DOHH2 (cell line): Measurements from ENCODE around the gene NOL4L.

Experiments used
- H3F3A ChIP-seq: fragments of 200-600 bp; sonication (generic), shearing (Covaris generic); 2 replicates; pipeline ENCODE4 v1.6.0; 2016; ENCODE audit warnings: antibody characterized with exemption, mild to moderate bottlenecking; ENCODE audit not compliant: control insufficient read depth, insufficient read depth
- H3K27ac ChIP-seq: fragments of 200-600 bp; sonication (generic); 2 replicates; pipeline ENCODE4 v1.5.1; 2014; ENCODE audit warnings: low read depth, mild to moderate bottlenecking, low read length, moderate library complexity
- H3K27me3 ChIP-seq: fragments of 200-600 bp; sonication (generic); 2 replicates; pipeline ENCODE4 v1.6.1; 2014; ENCODE audit warnings: mild to moderate bottlenecking, low read length, mixed read lengths; ENCODE audit not compliant: control insufficient read depth
- H3K36me3 ChIP-seq: fragments of 200-600 bp; sonication (generic); 2 replicates; pipeline ENCODE4 v1.6.1; 2014; ENCODE audit warnings: mild to moderate bottlenecking, low read length, moderate library complexity, mixed read lengths; ENCODE audit not compliant: control insufficient read depth
- H3K4me1 ChIP-seq: fragments of 200-600 bp; sonication (generic); 2 replicates; pipeline ENCODE4 v1.6.1; 2014; ENCODE audit warnings: mild to moderate bottlenecking, low read length, mixed read lengths; ENCODE audit not compliant: control insufficient read depth
- H3K4me2 ChIP-seq: fragments of 200-600 bp; sonication (generic); 2 replicates; pipeline ENCODE4 v1.6.0; 2014; ENCODE audit warnings: mild to moderate bottlenecking, low read length, moderate library complexity
- H3K4me3 ChIP-seq: fragments of 200-600 bp; sonication (generic); 2 replicates; pipeline ENCODE4 v1.5.1; 2014; ENCODE audit warnings: mild to moderate bottlenecking, low read length, mixed read lengths
- H3K79me2 ChIP-seq: fragments of 200-600 bp; sonication (generic); 2 replicates; pipeline ENCODE4 v1.6.1; 2014; ENCODE audit warnings: mild to moderate bottlenecking, low read length, mixed read lengths; ENCODE audit not compliant: control insufficient read depth
- H3K9me2 ChIP-seq: fragments of 200-600 bp; sonication (generic); replicated peaks from 2 replicates; pipeline ENCODE4 v1.6.1; 2014; ENCODE audit warnings: mild to moderate bottlenecking, low read length, mixed read lengths; ENCODE audit not compliant: control insufficient read depth
- H3K9me3 ChIP-seq: fragments of 200-600 bp; sonication (generic); 2 replicates; pipeline ENCODE4 v1.6.1; 2014; ENCODE audit warnings: antibody characterized with exemption, low read length, mixed read lengths; ENCODE audit not compliant: control insufficient read depth, insufficient read depth
- H4K20me1 ChIP-seq: fragments of 200-600 bp; sonication (generic); 2 replicates; pipeline ENCODE4 v1.6.0; 2014; ENCODE audit warnings: low read depth, mild to moderate bottlenecking, antibody characterized with exemption, low read length, moderate library complexity; ENCODE audit not compliant: control insufficient read depth, insufficient read depth
- CTCF ChIP-seq: fragments of 200-600 bp; sonication (generic); IDR thresholded peaks from one replicate; pipeline ENCODE4 v1.5.1; 2014; ENCODE audit warnings: antibody characterized with exemption, mild to moderate bottlenecking, low read depth, low read length; ENCODE audit not compliant: poor library complexity, severe bottlenecking
- EZH2phosphoT487 ChIP-seq: fragments of 200-600 bp; sonication (generic); IDR thresholded peaks from 2 replicates; pipeline ENCODE4 v1.6.1; 2017; ENCODE audit warnings: borderline replicate concordance, mild to moderate bottlenecking, antibody characterized with exemption, low read length, moderate library complexity, mixed read lengths

Gene NOL4L

GRCh38 chr20:32468860-32469259 lies 116.3 kb downstream of the NOL4L start:
- Histone ChIP-seq H4K20me1 (no peaks in the 10 kb centered on the region), H3K27me3 (no peaks in the 10 kb centered on the region), H3K4me2 (no peak overlapping the region), H3K27ac (no peak overlapping the region), H3K79me2 (no peaks in the 10 kb centered on the region), H3K9me2 (no peaks in the 10 kb centered on the region), H3K4me3 (no peak overlapping the region), H3K36me3 (no peaks in the 10 kb centered on the region), H3F3A (no peaks in the 10 kb centered on the region), H3K9me3 (no peaks in the 10 kb centered on the region), H3K4me1 (peaks cover 12% of the 10 kb centered on the region)
- TF ChIP-seq EZH2phosphoT487 (no peak), CTCF (no peak)

GRCh38 chr20:32468313-32468640 lies 116.9 kb downstream of the NOL4L start:
- TF ChIP-seq EZH2phosphoT487 = no peak
- no peak for TF ChIP-seq CTCF
- Histone ChIP-seq H3K9me2 (no peaks in the 10 kb centered on the region), H3K4me2 (no peak overlapping the region), H3K9me3 (no peaks in the 10 kb centered on the region), H3K4me1 (peaks cover 12% of the 10 kb centered on the region), H3F3A (no peaks in the 10 kb centered on the region), H3K4me3 (no peak overlapping the region), H3K79me2 (no peaks in the 10 kb centered on the region), H3K27ac (no peak overlapping the region), H3K27me3 (no peaks in the 10 kb centered on the region), H3K36me3 (no peaks in the 10 kb centered on the region), H4K20me1 (no peaks in the 10 kb centered on the region)

- no peaks in the 10 kb centered on the region for H3K9me2 ChIP-seq
- no peak overlapping the region for H3K4me3 ChIP-seq
- no peaks in the 10 kb centered on the region for H3K79me2 ChIP-seq
- peaks cover 12% of the 10 kb centered on the region for H3K4me1 ChIP-seq
- H3F3A ChIP-seq = no peaks in the 10 kb centered on the region
- H3K27ac ChIP-seq = no peak overlapping the region
- no peaks in the 10 kb centered on the region for H4K20me1 ChIP-seq
- no peaks in the 10 kb centered on the region for H3K9me3 ChIP-seq
- H3K4me2 ChIP-seq = no peak overlapping the region
- no peaks in the 10 kb centered on the region for H3K27me3 ChIP-seq
- no peaks in the 10 kb centered on the region for H3K36me3 ChIP-seq
- TF ChIP-seq EZH2phosphoT487 = no peak
- TF ChIP-seq CTCF = no peak
Observed at GRCh38 chr20:32467506-32468312, 117.4 kb downstream of the NOL4L start.
